Activated naive CD8-positive, alpha-beta T cell treated with anti-CD3 and anti-CD28 coated beads, Interleukin-2, amount 50 U/mL, for 24 hours (primary cell): ENCODE data around the gene CAMKMT.

ENCODE experiments used
- ATAC-seq: fragments of 150-1000 bp; cut with Tn5 transposase; one replicate; pipeline ENCODE4 v1.10.0; 2021
- DNase-seq: peaks from one replicate; pipeline ENCODE4 v3.0.0; 2021
- H3K27ac Mint-ChIP-seq: one replicate; pipeline ENCODE4 v1.8.0; 2021; ENCODE audit warnings: mild to moderate bottlenecking, mixed read lengths
- H3K27me3 Mint-ChIP-seq: one replicate; pipeline ENCODE4 v1.8.0; 2021; ENCODE audit warnings: mixed read lengths
- H3K36me3 Mint-ChIP-seq: one replicate; pipeline ENCODE4 v1.8.0; 2021; ENCODE audit warnings: low read depth, mixed read lengths
- H3K4me1 Mint-ChIP-seq: one replicate; pipeline ENCODE4 v1.8.0; 2021; ENCODE audit warnings: mixed read lengths
- H3K4me3 Mint-ChIP-seq: one replicate; pipeline ENCODE4 v1.8.0; 2021; ENCODE audit warnings: mild to moderate bottlenecking, moderate library complexity, mixed read lengths
- H3K9me3 Mint-ChIP-seq: one replicate; pipeline ENCODE4 v1.8.0; 2021; ENCODE audit warnings: mixed read lengths

The CAMKMT gene

DNA sequence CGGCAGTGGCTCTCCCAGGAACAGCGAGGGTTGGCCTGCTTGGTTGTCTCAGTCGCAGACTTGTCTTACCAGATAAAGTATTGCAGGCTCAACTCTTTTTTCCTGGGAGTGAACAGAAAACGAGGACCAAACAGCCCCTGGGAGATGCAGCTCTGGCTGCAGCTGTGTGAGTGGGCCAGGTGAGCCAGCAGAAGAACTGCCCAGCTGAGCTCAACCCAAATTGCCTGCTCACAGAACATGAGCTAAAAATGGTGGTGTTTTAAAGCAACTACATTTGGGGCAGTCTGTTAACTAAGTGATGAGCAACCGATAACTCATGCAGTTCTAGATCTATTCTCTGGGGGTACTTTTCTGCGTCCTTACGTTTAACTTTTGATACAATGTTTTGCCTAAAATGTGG, 418.7 kb downstream of the CAMKMT start:
- Mint-ChIP-seq H3K4me1 (peaks cover 11% of the 10 kb centered on the region), H3K9me3 (no peaks in the 10 kb centered on the region), H3K27me3 (peaks cover 4% of the 10 kb centered on the region), H3K4me3 (no peak overlapping the region), H3K36me3 (peaks cover 3% of the 10 kb centered on the region), H3K27ac (no peak overlapping the region)
- no peak for ATAC-seq
- DNase-seq: no peak

DNA sequence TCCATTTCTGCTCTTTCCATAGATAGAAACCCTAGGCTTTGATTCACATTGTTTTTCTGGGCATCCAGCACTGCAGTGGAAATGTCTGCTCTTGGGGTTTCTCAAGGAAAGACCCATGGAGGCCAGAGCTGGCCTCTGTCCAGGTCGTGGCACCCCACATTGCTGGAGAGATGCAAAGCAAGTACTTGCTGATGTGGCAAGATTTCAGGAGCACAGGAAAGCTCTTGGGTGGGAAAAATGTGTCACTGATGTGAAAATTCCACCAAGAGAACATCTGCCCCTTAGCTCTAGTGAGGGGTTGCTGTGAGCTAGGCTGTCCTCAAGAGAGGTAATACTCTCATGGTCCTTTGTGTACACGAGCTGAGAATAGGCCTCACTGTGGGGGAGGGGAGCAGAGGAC, 423.7 kb downstream of the CAMKMT start:
- H3K4me3 Mint-ChIP-seq: no peak overlapping the region
- peaks cover 4% of the 10 kb centered on the region for H3K27me3 Mint-ChIP-seq
- no peaks in the 10 kb centered on the region for H3K4me1 Mint-ChIP-seq
- DNase-seq (no peak), ATAC-seq (no peak)
- no peaks in the 10 kb centered on the region for H3K9me3 Mint-ChIP-seq
- no peaks in the 10 kb centered on the region for H3K36me3 Mint-ChIP-seq
- no peak overlapping the region for H3K27ac Mint-ChIP-seq

DNA sequence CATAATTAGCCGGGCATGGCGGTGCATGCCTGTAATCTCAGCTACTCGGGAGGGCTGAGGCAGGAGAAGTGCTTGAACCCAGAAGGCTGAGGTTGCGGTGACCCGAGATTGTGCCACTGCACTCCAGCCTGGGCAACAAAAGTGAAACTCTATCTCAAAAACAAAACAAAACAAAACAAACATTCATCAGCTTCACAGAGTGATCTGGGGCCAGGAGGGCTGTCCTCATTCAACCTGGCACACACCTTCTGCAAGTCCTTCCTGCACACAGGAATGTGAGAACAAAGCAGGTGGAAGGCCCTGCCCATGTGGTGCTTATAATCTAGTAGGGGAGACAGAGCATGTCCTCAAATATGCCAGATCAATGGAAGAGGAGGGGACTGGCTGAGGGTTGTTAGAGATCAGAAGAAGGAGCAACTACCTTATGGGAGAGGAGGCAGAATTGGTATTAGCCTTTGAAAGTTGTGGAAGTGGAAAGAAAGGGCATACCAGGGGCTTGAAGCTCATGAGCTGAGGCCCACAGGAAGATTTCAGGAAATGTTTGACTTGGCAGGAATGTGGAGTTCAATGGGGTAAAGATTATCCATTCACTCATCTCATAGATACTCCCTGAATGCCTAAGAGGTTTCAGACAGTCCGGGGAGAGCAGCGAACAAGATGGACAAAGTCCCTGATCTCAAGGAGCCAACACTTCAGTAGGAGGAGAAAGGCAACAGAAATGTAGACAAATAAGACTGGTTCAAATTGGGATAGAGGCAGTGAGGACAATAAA, 424.5 kb downstream of the CAMKMT start:
- Mint-ChIP-seq H3K27me3 (peaks cover 4% of the 10 kb centered on the region), H3K4me3 (no peak overlapping the region), H3K9me3 (no peaks in the 10 kb centered on the region), H3K27ac (no peak overlapping the region), H3K4me1 (no peaks in the 10 kb centered on the region), H3K36me3 (no peaks in the 10 kb centered on the region)
- no peak for DNase-seq
- ATAC-seq: no peak

DNA sequence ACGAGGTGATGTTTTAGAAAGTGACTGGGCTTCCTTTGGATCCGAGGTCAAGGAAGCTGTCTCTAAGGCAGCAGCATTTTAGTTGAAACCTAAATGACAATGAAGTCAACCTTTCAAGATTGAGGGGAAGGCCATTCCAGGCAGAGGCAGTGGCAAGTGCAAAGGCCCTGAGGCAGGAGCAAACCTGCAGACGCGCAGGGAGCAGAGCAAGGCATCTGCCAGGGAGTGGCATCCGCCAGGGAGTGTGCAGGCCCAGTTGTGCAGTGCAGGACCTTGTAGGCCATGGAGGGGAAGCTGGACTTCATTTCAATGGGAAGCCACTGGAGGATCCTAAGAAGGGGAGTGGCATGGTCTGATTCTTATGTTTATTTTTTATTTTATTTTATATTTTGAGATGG, 425.1 kb downstream of the CAMKMT start:
- H3K27me3 Mint-ChIP-seq: peaks cover 4% of the 10 kb centered on the region
- ATAC-seq (no peak), DNase-seq (no peak)
- H3K27ac Mint-ChIP-seq: no peak overlapping the region
- peaks cover 4% of the 10 kb centered on the region for H3K9me3 Mint-ChIP-seq
- no peak overlapping the region for H3K4me3 Mint-ChIP-seq
- H3K36me3 Mint-ChIP-seq: no peaks in the 10 kb centered on the region
- no peaks in the 10 kb centered on the region for H3K4me1 Mint-ChIP-seq

DNA sequence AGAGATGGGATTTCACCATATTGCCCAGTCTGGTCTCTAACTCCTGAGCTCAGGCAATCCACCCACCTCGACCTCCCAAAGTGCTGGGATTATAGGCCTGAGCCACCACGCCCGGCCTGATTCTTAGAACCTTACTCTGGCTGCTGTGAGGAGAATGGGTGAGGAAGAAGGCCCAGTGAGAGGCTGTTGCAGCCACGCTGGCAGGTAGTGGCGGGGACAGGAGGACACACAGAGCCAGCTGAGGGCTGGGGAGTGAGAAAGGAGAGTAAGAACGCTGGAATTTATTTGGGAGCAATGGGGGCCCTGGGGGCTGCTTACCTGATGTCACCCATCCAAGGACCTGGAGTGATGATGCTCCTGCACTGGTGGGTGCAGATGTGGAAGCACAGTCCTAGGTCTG, 425.9 kb downstream of the CAMKMT start:
- Mint-ChIP-seq H3K36me3 (no peaks in the 10 kb centered on the region), H3K9me3 (peaks cover 10% of the 10 kb centered on the region), H3K4me3 (no peak overlapping the region), H3K27me3 (peaks cover 4% of the 10 kb centered on the region), H3K27ac (no peak overlapping the region), H3K4me1 (no peaks in the 10 kb centered on the region)
- DNase-seq: no peak
- ATAC-seq: no peak

DNA sequence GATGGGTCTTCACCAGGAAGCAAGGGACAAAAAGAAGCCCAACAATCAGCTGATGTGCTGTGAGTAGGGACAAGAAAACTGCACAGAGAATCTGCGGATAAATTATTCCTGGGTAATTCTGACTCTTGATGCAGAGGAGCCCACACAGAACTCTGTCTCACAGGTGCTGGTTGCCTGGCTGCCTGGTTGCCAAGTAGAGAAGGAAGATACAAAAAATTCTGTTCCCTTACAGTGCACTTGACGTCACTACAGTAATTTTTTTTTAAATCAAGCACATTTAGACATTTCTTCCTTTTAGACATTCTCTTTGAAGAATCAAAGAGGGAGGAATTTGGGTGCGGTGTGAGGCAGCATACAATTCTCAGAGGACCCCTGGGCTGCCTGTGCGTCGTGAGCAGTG, 427.7 kb downstream of the CAMKMT start:
- peaks cover 8% of the 10 kb centered on the region for H3K27me3 Mint-ChIP-seq
- H3K36me3 Mint-ChIP-seq: no peaks in the 10 kb centered on the region
- ATAC-seq (no peak), DNase-seq (no peak)
- peaks cover 13% of the 10 kb centered on the region for H3K9me3 Mint-ChIP-seq
- no peaks in the 10 kb centered on the region for H3K4me1 Mint-ChIP-seq
- no peak overlapping the region for H3K4me3 Mint-ChIP-seq
- no peak overlapping the region for H3K27ac Mint-ChIP-seq

DNA sequence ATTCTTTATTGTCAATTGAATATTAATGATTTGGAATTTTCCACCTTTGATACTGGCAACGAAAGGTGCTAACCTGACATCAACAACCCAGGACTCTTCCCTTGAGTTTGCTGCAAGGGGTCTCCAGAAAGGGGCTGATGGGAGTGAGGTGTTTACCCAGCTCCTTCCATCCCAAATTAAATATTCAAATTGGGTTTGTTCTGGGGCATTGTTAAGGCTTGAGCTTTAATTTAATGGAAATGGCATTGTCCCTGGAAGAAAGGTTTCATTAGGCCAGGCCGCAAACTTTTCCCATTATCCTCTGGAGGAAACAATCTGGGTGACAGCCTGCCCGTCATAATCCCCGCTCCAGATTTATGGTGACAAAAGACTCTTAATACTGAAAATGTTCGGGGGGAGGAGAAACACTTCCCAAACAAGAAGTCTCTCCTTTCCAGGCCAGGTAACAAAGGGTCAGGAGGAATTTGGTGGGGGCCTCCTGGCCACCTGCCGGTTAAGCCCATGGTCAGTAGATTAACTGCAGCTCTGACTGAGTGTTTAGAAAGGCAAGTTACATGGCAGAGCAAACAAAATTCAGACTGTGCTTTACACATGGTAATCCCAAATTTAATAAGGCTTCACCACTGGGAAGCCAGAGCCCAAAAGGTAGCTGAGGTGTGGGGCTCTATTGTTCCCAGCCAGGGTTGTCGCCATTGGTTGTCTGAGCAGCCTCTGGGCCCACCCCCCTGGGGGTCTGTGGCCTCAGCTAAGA, 428.4 kb downstream of the CAMKMT start:
- H3K4me1 Mint-ChIP-seq: no peaks in the 10 kb centered on the region
- no peak overlapping the region for H3K27ac Mint-ChIP-seq
- no peak overlapping the region for H3K4me3 Mint-ChIP-seq
- H3K9me3 Mint-ChIP-seq: peaks cover 13% of the 10 kb centered on the region
- H3K36me3 Mint-ChIP-seq: no peaks in the 10 kb centered on the region
- ATAC-seq: no peak
- DNase-seq: no peak
- peaks cover 10% of the 10 kb centered on the region for H3K27me3 Mint-ChIP-seq

DNA sequence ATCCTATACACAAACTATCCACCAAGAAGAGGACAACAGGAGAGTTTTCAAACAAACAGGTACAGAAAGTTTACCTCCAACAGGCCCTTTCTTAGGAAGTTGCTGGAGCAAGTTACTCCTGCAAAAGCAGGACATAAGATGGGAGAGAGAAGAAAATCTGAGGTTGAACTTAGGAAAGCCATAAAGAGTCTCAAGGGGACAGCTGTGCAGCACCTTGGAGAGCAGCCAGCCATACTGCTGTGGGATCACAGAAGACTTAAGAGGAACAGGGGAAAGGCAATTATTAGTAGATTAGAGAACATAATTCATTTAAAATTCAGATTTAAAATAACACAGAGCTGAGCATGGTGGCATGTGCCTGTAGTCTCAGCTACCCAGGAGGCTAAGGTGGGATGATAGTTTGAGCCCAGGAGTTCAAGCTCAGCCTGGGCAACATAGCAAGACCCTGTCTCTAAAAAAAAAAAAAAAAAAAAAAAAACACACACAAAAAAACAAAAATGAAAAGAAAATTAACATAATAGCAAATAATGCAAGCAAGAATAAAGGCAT, 431.6 kb downstream of the CAMKMT start:
- Mint-ChIP-seq H3K27me3 (peaks cover 25% of the 10 kb centered on the region), H3K36me3 (no peaks in the 10 kb centered on the region), H3K9me3 (peaks cover 13% of the 10 kb centered on the region), H3K27ac (no peak overlapping the region), H3K4me3 (no peak overlapping the region), H3K4me1 (no peaks in the 10 kb centered on the region)
- DNase-seq: no peak
- ATAC-seq: no peak

DNA sequence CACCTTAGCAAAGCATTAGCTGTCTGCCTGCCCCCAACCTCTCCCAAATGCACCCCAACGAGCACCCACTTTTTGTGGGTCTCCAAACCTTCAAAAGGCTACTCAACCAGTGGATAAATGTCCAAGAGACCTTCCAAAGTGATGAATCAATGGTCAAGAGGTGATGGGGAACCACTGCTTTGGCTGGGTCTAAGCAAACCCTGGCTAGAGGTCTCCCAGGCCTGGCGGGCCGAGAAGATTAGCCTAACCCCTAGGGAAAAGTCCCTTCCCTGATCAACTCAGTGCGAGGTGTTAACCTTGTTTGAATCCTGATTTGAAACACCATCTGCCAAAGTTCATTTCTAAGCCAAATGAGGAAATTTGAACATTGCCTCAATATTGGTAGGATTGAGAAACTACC, 435.0 kb downstream of the CAMKMT start:
- DNase-seq (no peak), ATAC-seq (no peak)
- Mint-ChIP-seq H3K36me3 (no peaks in the 10 kb centered on the region), H3K9me3 (peaks cover 9% of the 10 kb centered on the region), H3K27ac (no peak overlapping the region), H3K27me3 (peaks cover 54% of the 10 kb centered on the region), H3K4me3 (no peak overlapping the region), H3K4me1 (peaks cover 7% of the 10 kb centered on the region)

DNA sequence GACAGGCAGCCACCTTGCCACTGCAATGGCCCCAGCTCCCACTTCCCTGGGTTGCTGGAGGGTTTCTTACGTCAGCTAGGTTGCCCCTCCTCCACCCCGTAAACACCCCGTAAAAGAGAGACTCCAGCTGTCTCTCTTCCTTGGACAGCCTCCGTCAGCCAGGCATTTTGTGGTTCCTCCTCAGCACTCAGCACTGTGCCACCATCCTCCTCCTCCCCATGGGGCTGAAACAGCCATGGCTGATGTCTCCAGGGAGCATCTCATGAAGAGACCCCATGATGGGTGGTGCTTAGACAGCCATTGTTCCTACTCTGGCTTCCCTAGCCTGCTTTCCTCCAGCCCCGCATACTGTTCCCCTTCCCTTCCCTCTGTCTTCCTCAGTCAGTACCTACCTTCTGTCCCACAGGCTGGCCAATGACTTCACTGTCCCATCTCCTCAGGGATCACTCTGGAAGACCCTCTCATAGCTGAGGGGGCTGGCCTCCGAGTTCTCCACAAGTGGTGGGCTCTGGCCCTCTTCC, 436.5 kb downstream of the CAMKMT start:
- ATAC-seq (no peak), DNase-seq (no peak)
- no peak overlapping the region for H3K4me3 Mint-ChIP-seq
- no peak overlapping the region for H3K27ac Mint-ChIP-seq
- peaks cover 61% of the 10 kb centered on the region for H3K27me3 Mint-ChIP-seq
- no peaks in the 10 kb centered on the region for H3K36me3 Mint-ChIP-seq
- H3K9me3 Mint-ChIP-seq: peaks cover 3% of the 10 kb centered on the region
- peaks cover 13% of the 10 kb centered on the region for H3K4me1 Mint-ChIP-seq

DNA sequence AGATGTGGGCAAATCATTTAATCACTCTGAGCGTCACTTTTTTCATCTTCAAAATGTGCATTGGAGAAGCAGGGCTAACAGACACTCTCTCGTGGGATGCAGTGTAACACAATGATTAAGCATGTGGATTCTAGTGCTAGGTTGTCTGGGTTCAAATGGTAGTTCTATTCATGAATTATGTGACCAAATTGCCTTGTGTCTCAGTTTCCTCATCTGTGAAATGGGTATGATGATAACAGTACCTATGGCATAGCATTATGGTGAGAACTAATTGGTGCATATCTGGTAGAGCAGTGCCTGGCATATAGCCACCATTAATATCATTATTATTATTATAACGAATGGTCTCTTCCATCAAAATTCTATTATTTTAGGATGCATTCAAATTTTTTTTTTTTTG, 437.4 kb downstream of the CAMKMT start:
- no peaks in the 10 kb centered on the region for H3K9me3 Mint-ChIP-seq
- H3K4me1 Mint-ChIP-seq: peaks cover 13% of the 10 kb centered on the region
- no peaks in the 10 kb centered on the region for H3K36me3 Mint-ChIP-seq
- no peak overlapping the region for H3K4me3 Mint-ChIP-seq
- no peak overlapping the region for H3K27ac Mint-ChIP-seq
- no peak for ATAC-seq
- no peak for DNase-seq
- H3K27me3 Mint-ChIP-seq: peaks cover 67% of the 10 kb centered on the region

DNA sequence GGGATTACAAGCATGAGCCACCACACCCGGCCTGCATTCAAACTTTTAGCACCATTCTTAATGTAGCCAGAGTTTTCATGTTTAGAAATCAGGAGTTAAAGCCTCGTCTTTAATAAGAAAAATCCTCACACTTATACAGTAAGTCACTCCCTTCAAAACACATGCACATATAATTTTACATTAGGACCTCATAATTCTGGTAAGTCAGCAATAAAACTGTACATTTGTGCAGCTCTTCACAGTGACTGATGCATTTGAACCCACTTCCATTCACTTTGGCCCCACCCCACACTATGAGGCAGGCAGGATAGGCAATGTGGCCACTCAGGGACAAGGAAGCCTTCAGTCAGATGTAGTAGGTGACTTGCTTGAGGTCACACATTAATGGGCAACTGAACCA, 438.0 kb downstream of the CAMKMT start:
- DNase-seq: no peak
- no peak for ATAC-seq
- H3K27ac Mint-ChIP-seq: no peak overlapping the region
- no peak overlapping the region for H3K4me3 Mint-ChIP-seq
- peaks cover 13% of the 10 kb centered on the region for H3K4me1 Mint-ChIP-seq
- peaks cover 72% of the 10 kb centered on the region for H3K27me3 Mint-ChIP-seq
- no peaks in the 10 kb centered on the region for H3K9me3 Mint-ChIP-seq
- no peaks in the 10 kb centered on the region for H3K36me3 Mint-ChIP-seq

DNA sequence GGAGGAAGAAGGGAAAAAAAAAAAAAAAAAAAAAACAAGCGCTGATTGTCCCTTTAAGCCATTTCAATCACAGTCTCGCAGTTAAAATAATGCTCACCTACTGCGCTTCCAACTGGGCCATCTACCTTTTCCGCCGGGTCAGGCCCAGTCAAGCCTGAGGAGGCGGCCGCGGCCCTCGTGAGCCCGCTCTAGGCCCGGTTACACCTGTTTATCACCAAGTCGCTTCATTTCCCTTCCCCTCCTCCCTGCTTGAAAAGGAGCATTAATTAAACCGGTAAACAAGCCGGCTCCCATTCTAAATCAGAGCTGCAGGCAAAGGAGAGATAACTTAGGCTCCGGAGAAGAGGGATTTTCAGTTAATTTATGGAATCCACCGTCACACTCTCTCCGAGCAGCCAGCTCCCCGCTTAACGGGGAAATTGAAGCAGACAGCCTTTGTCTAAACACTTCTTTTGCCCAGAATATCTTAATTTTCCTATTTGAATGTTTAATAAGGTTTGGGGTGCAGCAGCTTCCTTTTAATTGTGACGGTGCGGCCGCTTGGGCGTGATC, 439.6 kb downstream of the CAMKMT start:
- DNase-seq (no peak), ATAC-seq (no peak)
- Mint-ChIP-seq H3K4me1 (peaks cover 13% of the 10 kb centered on the region), H3K27ac (no peak overlapping the region), H3K36me3 (no peaks in the 10 kb centered on the region), H3K9me3 (no peaks in the 10 kb centered on the region), H3K27me3 (peaks cover 81% of the 10 kb centered on the region), H3K4me3 (peak overlapping the region; percentile 21)

DNA sequence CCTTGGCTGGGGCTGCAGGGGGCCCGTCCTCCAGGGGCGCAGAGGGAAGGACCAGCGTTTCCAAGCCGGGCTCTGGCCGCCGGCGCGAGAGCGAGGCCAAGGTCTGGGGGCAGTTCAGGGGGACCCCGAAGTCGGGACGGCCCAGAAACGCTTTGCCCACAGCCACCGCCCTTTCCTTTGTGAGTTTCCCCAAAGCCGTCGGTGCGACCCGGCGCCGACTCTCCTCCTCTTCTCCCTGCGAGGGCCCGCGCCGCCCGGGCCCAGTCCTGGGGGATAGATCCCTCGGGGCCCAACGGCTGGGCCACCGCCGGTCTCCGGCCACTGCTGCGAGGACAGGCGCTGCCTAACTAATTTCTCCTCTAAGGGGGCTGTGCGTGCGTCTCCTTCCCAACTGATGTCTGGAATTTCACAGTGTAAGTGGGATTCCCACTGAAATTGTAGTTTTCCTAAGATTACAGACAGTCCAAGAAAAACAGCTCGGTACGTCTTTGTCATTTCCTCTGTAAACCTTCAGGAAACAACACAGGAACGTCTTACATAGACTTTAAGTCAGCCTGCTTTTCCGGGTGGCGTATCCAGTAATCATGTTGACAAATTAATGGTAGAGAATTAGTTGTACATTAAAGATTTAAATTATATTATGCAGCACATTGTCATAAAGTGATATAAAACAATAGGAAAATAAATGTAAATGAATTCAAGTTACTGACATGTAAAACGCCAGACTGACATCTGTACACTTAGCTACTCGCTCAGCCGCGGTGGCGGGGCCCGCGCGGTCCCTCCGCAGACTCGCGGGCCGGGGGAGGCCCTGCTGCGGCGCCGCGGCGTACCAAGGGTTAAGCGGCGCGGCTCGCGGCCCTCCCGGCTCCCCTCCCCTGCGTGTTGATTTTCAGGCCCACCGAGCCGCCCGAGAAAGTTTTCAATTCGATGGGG, 440.4 kb downstream of the CAMKMT start:
- Mint-ChIP-seq H3K27ac (no peak overlapping the region), H3K36me3 (no peaks in the 10 kb centered on the region), H3K4me1 (peaks cover 13% of the 10 kb centered on the region), H3K9me3 (no peaks in the 10 kb centered on the region), H3K27me3 (peaks cover 87% of the 10 kb centered on the region), H3K4me3 (peak overlapping the region; percentile 34)
- ATAC-seq (no peak), DNase-seq (no peak)
